Heart left ventricle (tissue), 13 donors: Measurements from ENCODE around the gene SURF4.

Experiments
- POLR2A ChIP-seq, 2 donors: fragments of 450-650 bp; IDR thresholded peaks; one replicate each; pipeline ENCODE4 v1.6.1; 2017; ENCODE audit warnings: antibody characterized with exemption in 2 of 2, mild to moderate bottlenecking in 2 of 2, moderate library complexity in 2 of 2
- TF ChIP-seq, protein P1 (sequence below), 12 donors: fragments of 200-600 bp; sonication (generic) in 4 of 12; IDR thresholded peaks; one replicate each; pipeline versions ENCODE4 v1.5.0 to v1.8.0; 2018 to 2022; ENCODE audit warnings: antibody characterized with exemption in 12 of 12, mild to moderate bottlenecking in 5 of 12
- donor health status: ischemic (EF 13 %, LVEDD 7.1; RV severe dilation, severe dysfunction).
- donor health status: DM: no; HTN: yes; CAD: no.
- donor health status: DM: no; HTN: no; CAD: no.
- donor health status: ischemic (EF 25% LVEDD 6.9; RV normal size, moderate dysfunction).
- donor health status: ischemic (EF 25% LVEDD 5.7; RV mildly dilated, moderate dysfunction).
- donor health status: ischemic (EF 35%, LVEDD 5.7; RV mildly dilated, moderate dysfunction).
- donor health status: nonischemic (EF 11% LVEDD 7.7; RV severe dilation, severe dysfunction).
- donor health status: DM: yes; HTN: yes; CAD: no.
- donor health status: PGD.
- donor health status: ischemic (EF 29% LVEDD 5.4; RV normal size, mild dysfunction).
- donor health status: nonischemic (EF 23%, LVEDD 6.1; RV moderate dilation, normal function).

DNA sequence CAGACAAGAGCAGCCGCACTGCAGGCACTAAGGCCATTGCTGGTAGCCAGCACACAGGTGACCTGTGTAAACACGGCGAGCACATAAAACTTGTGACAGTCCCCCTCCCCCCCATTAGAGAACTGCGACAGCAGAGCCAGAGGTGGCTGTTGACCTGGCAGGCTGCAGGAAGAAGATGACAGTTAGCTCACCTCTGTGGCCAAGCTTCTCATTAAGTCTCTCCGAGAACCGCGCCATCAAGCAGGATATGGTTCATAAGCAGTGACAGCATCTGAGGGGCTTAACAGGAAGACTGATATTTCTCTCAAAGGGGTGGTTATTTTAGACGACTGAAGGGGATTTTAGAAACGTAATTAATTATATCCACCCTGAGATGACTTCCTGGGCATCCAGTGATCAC, 5.2 kb downstream of the SURF4 start:
- TF ChIP-seq, protein P1, sequence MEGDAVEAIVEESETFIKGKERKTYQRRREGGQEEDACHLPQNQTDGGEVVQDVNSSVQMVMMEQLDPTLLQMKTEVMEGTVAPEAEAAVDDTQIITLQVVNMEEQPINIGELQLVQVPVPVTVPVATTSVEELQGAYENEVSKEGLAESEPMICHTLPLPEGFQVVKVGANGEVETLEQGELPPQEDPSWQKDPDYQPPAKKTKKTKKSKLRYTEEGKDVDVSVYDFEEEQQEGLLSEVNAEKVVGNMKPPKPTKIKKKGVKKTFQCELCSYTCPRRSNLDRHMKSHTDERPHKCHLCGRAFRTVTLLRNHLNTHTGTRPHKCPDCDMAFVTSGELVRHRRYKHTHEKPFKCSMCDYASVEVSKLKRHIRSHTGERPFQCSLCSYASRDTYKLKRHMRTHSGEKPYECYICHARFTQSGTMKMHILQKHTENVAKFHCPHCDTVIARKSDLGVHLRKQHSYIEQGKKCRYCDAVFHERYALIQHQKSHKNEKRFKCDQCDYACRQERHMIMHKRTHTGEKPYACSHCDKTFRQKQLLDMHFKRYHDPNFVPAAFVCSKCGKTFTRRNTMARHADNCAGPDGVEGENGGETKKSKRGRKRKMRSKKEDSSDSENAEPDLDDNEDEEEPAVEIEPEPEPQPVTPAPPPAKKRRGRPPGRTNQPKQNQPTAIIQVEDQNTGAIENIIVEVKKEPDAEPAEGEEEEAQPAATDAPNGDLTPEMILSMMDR (IDR thresholded peaks at IDR 0.05), result no peak
- no peak for TF ChIP-seq POLR2A (IDR thresholded peaks at IDR 0.05)
